22Rv1 (cell line): ENCODE results near the gene SMIM28.

ENCODE experiments used
- CTCF ChIP-seq: fragments of 450-650 bp; IDR thresholded peaks from 2 replicates; pipeline ENCODE4 v1.5.1; 2017; ENCODE audit warnings: mild to moderate bottlenecking
- ZFX ChIP-seq: fragments of 450-650 bp; IDR thresholded peaks from 2 replicates; pipeline ENCODE4 v1.6.1; 2017; ENCODE audit warnings: antibody characterized with exemption, borderline replicate concordance

- no peak for TF ChIP-seq CTCF
- no peak for TF ChIP-seq ZFX
Measured at GRCh38 chr6:138331984-138332383, 45.7 kb upstream of the SMIM28 start.
